MM.1S (cell line): ENCODE data around the gene FAHD2A.
"Not testable (repeated sequence)": the region's sequence is repeated elsewhere in the genome, so short reads cannot be mapped to it uniquely, and the experiment has no call there.

Experiments
- CTCF ChIP-seq: fragments of 300-600 bp; sonication (generic); IDR thresholded peaks from 2 replicates; pipeline ENCODE4 v1.5.1; 2016; ENCODE audit warnings: antibody characterized with exemption, low read length, mixed read lengths
- EZH2phosphoT487 ChIP-seq: fragments of 300-600 bp; sonication (generic); IDR thresholded peaks from 2 replicates; pipeline ENCODE4 v1.6.1; 2018; ENCODE audit warnings: antibody characterized with exemption, low read length

GRCh38 chr2:95402004-95402369 lies 521 bp upstream of the FAHD2A start:
- TF ChIP-seq EZH2phosphoT487, CTCF: not testable (repeated sequence)
